Measurements from ENCODE around the gene ITGA11.

GRCh38 chr15:68303134-68303533 lies 128.8 kb downstream of the ITGA11 start:
- TF ChIP-seq POLR2A (IDR thresholded peaks at IDR 0.05; ENCODE audit: low read depth, low read length): no peak
- TF ChIP-seq POLR2AphosphoS5 (IDR thresholded peaks at IDR 0.05; ENCODE audit: low read depth, low read length): no peak
- TF ChIP-seq TAF1 (IDR thresholded peaks at IDR 0.05; ENCODE audit: low read depth, low read length): no peak

Measured in GM12891 (cell line).